SW480 (cell line): ENCODE data around the gene GRK3.
"Not testable (repeated sequence)": the region's sequence is repeated elsewhere in the genome, so short reads cannot be mapped to it uniquely, and the experiment has no call there.

Experiments used
- DNase-seq: peaks from one replicate; pipeline ENCODE4 v3.0.0-alpha.2; 2016; ENCODE audit warnings: low spot score

The GRK3 gene

GRCh38 chr22:25698978-25699377, 134.5 kb downstream of the GRK3 start:
- no peak for DNase-seq

- no peak for DNase-seq
These were observed 136.7 kb downstream of the GRK3 start for GRCh38 chr22:25701056-25701780.

DNA sequence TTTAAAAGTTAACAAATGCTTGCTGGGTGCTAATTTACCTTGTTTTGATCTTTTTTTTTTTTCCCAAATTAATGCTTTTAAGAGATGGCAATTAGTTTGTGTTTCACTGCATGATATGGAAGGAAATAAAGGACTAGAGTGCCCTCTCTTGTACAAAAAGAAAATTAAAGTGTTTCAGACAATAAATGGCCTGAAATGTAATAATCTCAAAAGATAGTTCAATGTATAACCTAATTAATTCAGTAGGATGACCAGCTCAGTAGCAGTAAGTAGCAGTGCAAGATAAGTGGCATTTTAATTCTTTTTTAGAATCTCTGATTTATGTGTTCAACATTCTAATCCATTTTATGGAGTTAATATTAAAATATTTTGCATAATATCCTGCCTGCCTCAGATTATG, 137.6 kb downstream of the GRK3 start:
- DNase-seq, result peak; percentile 35

GRCh38 chr22:25702571-25703167, 138.2 kb downstream of the GRK3 start:
- no peak for DNase-seq

DNA sequence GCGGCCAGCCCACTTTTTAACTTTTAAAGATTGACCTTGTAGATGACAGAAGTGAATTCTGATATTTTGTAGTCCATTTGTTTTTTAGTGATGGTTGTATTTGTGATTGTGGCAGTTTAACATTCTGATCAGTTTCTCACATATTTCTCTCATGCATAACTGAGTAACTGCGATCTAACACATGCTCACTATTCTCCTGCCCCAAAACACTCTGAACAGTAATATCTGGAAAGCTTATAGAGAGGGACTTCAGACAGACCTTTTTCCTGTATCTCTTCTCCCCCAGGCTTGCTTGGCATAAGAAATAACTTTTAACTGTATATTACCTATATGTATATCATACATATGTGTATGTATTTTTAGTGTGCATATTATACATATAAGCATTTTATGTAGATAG, 140.2 kb downstream of the GRK3 start:
- DNase-seq, result no peak

- no peak for DNase-seq
These were observed 141.7 kb downstream of the GRK3 start for GRCh38 chr22:25706197-25706596.

GRCh38 chr22:25708430-25708829, 144.0 kb downstream of the GRK3 start:
- DNase-seq, result not testable (repeated sequence)

DNA sequence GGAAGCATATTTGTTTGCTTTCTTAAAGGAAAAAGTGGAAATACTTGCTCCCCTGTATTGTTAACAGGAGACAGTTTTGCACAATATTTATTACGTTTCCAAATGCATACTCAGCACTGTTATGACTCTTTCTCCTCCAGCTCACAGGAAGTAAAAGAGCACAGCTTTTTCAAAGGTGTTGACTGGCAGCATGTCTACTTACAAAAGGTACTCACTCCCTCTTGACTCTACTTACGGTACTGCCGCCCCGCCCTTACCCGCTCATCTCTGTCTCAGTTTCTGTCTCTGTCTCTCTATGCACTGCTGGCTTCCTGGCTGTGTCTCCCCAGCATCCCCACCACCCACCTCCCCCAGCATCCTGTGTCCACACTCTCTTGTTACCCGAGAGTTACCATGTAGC, 145.3 kb downstream of the GRK3 start:
- DNase-seq, result no peak

- DNase-seq, result no peak
These were observed 146.0 kb downstream of the GRK3 start for GRCh38 chr22:25710501-25710900.

GRCh38 chr22:25711491-25711890, 147.0 kb downstream of the GRK3 start:
- no peak for DNase-seq

DNA sequence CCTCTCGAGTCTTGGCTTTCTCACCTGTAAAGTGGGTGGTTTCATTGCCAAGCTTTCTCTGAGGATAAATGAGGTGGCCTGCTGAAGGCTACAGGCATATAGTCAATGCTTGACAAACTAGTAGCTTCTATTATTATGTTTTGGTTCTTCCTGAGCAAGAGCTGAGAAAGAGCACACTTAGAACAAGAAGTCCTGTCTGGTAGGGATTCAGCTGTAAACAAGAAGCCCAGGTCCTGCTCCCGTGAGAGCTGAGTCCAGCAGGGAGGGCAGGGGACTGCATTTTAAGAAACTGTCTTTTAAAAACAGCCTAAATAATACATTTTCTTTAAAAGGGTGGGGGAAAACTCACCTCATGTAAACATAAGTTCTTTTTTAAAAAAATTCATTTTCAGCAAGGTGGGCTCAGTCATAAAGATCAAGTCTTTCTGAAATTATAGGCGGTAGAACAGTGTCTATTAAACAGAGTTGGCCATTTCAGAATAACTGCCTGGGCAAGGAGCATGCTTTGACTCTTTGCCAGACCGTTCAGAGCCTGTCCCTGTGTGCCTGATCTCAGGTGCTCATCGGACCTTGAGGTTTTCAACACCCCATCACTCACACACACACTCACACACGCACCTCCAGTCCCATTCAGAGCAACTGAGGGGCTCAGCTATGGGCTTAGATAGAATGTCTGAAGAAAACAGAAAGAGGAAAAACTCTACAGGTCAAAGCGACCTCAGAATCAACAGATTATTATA, 148.4 kb downstream of the GRK3 start:
- DNase-seq, result no peak

- DNase-seq, result no peak
These were observed 149.6 kb downstream of the GRK3 start for GRCh38 chr22:25714070-25714469.

GRCh38 chr22:25714739-25715138, 150.3 kb downstream of the GRK3 start:
- DNase-seq, result no peak

- DNase-seq, result no peak
These were observed 152.2 kb downstream of the GRK3 start for GRCh38 chr22:25716637-25717036.

DNA sequence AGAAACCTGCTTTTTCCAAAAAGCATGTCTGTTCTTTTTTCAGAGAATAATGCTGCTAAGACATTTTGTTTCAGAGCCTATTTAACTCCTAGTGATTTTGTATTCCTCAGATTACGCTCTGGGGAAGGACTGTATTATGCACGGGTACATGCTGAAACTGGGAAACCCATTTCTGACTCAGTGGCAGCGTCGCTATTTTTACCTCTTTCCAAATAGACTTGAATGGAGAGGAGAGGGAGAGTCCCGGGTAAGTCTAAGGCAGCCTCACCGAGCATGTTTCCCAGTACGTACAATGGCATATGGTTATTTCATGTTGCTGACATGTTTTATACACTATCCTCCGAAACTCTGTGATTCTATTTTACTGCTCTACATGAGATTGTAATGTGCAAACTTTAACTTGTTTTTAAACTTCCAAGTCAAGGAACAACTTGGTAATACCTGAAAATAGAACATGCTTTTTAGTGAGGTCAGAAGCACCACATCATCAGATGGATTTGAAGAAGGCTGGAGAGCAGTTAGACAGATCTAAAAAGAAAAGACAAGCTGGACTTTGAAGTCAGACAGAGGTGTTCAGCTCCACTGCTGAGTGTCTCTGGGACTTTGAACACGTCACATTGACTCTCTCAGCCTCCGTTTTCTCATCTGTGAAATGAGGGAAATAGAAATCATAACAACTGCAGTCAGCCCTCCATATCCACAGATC, 153.8 kb downstream of the GRK3 start:
- no peak for DNase-seq

- no peak for DNase-seq
These were observed 157.7 kb downstream of the GRK3 start for GRCh38 chr22:25722223-25722622.

DNA sequence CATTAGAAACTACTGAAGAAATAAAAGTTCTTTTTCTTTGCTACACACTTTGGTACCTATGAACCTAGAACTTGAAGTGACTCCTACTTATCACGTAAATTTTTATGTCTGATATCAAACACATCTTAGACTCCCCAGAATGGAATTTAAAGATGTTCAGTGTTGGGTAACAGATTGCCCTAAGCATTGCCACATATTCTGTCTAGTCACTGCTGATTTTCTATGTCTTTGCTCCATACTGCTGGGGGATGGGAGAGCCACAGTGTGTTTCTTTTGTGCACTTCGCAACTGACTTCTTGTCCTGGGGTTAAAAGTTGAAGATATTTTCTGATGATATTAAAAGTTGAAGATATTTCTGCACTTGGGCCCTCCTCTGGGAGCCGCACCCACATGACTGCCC, 158.2 kb downstream of the GRK3 start:
- no peak for DNase-seq

GRCh38 chr22:25726241-25726640, 161.8 kb downstream of the GRK3 start:
- no peak for DNase-seq

GRCh38 chr22:25728071-25728470, 163.6 kb downstream of the GRK3 start:
- DNase-seq, result no peak

DNA sequence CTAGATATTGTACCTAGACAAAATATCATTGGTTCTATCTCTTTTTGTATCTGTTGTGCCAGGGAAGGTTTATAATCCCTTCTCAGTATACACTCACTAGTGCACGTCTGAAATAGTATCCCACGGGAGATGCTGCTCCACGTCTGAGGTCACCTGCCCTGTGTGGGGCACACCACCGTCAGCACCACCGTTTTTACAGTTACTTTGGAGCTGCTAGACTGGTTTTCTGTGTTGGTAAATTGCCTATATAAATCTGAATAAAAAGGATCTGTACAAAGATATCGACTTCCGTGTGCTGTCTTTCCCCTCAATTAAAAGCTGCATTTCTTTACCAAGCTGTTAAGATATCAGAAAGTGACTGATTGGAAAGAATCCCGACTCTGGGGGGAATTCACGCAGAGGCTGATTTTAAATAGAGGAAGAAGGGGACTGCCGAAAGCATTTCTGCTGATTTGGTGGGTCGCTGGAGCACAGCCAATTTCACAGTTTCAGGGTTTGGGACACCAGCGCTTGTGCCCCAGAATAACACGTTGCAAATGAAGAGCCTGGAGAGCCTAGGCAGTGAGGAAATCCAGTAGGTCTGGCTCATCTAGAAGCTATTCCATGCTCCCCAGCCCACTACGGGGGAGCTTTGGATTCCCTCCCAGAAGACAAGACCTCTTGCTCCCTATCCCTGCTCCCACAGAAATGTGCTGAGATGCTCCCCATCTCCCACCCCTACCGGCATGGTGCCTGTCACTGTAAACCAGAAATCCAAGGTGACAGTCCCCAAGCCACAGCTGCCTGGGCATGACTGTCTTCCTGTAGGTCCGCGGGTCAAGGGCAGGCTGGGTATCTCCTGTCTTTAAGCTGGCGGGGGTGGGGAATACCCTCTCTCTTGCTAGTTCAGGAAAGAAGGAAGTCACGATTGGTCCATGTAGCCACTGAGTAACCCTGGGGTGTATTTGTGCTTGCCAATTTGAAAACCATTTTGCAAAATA, 164.8 kb downstream of the GRK3 start:
- DNase-seq, result no peak

GRCh38 chr22:25735650-25736049, 171.2 kb downstream of the GRK3 start:
- no peak for DNase-seq
